ENCODE results near the gene GJA4.

Gene GJA4

DNA sequence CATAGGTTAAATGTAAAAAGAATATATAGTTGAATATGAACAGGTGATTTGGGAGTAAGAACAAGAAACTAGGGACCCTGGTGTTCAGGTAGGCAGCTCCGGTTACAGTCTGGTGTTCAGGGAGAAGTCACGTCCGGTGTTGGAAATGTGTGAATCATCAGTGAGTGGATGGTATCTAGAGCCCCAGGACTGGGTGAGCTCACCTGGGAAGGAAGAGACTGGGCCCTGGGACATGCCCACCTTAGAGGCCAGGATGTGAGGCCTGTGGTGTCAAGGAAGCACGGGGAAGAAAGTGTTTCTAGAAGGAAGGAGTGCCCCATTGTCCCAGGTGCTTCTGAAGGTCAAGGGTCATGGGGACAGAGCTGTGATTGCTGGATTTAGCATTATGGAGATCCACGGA, 13.3 kb upstream of the GJA4 start:
- Histone ChIP-seq H3K36me3 (ENCODE audit: low read depth) (peaks cover 25% of the 10 kb centered on the region), H3K4me1 (ENCODE audit: insufficient read depth, poor library complexity, severe bottlenecking) (peaks cover 32% of the 10 kb centered on the region), H3K9me3 (ENCODE audit: severe bottlenecking) (no peaks in the 10 kb centered on the region), H3K27ac (ENCODE audit: poor library complexity, severe bottlenecking) (peak overlapping the region; percentile 98), H3K27me3 (ENCODE audit: insufficient read depth, poor library complexity, severe bottlenecking) (no peaks in the 10 kb centered on the region), H3K4me3 (ENCODE audit: severe bottlenecking) (no peak overlapping the region)
- TF ChIP-seq, protein P1, sequence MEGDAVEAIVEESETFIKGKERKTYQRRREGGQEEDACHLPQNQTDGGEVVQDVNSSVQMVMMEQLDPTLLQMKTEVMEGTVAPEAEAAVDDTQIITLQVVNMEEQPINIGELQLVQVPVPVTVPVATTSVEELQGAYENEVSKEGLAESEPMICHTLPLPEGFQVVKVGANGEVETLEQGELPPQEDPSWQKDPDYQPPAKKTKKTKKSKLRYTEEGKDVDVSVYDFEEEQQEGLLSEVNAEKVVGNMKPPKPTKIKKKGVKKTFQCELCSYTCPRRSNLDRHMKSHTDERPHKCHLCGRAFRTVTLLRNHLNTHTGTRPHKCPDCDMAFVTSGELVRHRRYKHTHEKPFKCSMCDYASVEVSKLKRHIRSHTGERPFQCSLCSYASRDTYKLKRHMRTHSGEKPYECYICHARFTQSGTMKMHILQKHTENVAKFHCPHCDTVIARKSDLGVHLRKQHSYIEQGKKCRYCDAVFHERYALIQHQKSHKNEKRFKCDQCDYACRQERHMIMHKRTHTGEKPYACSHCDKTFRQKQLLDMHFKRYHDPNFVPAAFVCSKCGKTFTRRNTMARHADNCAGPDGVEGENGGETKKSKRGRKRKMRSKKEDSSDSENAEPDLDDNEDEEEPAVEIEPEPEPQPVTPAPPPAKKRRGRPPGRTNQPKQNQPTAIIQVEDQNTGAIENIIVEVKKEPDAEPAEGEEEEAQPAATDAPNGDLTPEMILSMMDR (IDR thresholded peaks at IDR 0.05; ENCODE audit: poor library complexity, severe bottlenecking), result no peak
- ATAC-seq (ENCODE audit: low read depth) (peak; percentile 80), DNase-seq (ENCODE audit: low spot score) (no peak)

DNA sequence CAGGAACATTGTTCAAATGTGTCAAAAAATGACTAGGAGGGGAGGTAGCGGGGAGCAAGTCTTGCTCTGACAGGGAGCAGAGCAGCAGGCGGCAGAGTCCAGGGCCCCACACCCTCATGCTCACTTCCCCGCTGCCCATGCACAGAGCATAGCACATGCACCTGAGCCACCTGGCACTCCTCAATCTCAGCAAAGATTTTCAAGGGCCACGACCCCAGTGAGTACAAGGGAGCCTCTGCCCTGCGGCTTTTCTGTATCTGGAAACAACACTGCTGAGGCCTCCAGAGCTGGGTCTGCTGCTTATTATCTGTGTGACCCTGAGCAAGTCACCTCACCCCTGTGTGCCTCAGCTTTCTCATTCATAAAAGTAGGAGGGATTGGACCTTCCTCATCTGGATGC, 12.8 kb upstream of the GJA4 start:
- H3K4me1 ChIP-seq (ENCODE audit: insufficient read depth, poor library complexity, severe bottlenecking), result peaks cover 32% of the 10 kb centered on the region
- TF ChIP-seq, protein P1 (IDR thresholded peaks at IDR 0.05; ENCODE audit: poor library complexity, severe bottlenecking), result no peak

DNA sequence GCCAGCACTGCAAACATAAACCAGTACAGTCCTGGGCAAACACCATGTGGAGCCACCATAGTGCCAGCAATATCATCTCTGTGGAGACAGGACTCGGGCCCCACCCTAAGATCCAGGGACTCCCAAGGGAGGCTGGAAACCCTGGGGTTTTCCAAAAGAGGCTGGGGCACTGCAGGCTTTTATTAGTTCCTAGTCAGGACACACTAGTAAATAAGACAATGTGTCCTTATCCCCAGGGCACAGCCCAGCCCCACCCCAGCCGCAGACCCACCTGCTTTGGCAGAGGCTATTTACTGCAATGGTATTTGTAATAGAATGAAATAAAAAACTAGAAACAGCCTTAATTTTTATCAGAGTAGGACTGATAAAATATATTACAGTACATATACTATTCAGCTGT, 12.3 kb upstream of the GJA4 start:
- H3K9me3 ChIP-seq (ENCODE audit: severe bottlenecking), result no peaks in the 10 kb centered on the region
- peak overlapping the region; percentile 98 for H3K27ac ChIP-seq (ENCODE audit: poor library complexity, severe bottlenecking)
- no peak for DNase-seq (ENCODE audit: low spot score)
- TF ChIP-seq, protein P1 (IDR thresholded peaks at IDR 0.05; ENCODE audit: poor library complexity, severe bottlenecking), result no peak
- ATAC-seq (ENCODE audit: low read depth), result no peak
- peaks cover 35% of the 10 kb centered on the region for H3K36me3 ChIP-seq (ENCODE audit: low read depth)
- peaks cover 32% of the 10 kb centered on the region for H3K4me1 ChIP-seq (ENCODE audit: insufficient read depth, poor library complexity, severe bottlenecking)
- peak overlapping the region; percentile 85 for H3K4me3 ChIP-seq (ENCODE audit: severe bottlenecking)
- H3K27me3 ChIP-seq (ENCODE audit: insufficient read depth, poor library complexity, severe bottlenecking), result no peaks in the 10 kb centered on the region

More for the DNA sequence above, 12.8 kb upstream of the GJA4 start:
- Histone ChIP-seq H3K36me3 (ENCODE audit: low read depth) (peaks cover 29% of the 10 kb centered on the region), H3K9me3 (ENCODE audit: severe bottlenecking) (no peaks in the 10 kb centered on the region), H3K27me3 (ENCODE audit: insufficient read depth, poor library complexity, severe bottlenecking) (no peaks in the 10 kb centered on the region), H3K27ac (ENCODE audit: poor library complexity, severe bottlenecking) (peak overlapping the region; percentile 98), H3K4me3 (ENCODE audit: severe bottlenecking) (no peak overlapping the region)
- DNase-seq (ENCODE audit: low spot score) (no peak), ATAC-seq (ENCODE audit: low read depth) (no peak)

DNA sequence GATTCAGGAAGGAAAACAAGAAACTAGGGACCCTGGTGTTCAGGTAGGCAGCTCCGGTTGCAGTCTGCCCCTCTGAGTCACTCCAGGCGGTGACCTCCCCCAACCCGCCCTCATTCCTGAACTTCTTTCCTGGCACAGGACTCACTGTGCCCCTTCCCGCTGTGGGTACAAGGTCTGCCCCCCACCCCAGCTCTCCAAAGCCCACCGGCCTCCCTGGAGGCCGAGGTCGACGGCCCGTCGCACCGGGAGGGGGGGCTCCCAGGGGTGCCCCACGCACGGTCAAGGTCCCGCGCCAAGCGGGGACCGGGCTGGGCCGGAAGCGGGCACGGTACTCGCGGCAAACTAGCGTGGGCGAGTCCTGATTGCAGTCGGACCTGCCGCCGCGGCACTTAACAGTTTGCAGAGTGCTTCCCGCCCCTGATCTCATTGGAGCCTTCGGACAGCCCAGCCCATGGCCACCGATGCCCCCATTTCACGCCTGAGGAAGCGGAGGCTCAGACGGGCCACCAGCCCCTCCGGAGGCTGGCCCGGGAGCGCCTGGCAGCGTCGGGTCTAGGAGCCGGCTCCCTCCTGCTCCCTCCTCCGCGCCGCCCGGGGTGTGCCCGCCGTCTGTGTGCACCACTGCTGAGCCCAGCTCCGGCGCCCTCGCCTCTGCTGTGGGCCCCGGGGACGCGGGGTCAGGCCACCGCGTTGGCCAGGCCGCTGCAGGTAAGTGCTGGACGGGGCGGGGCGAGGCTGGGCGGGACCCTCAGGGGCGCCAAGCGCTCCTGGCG, 11.5 kb upstream of the GJA4 start, which contains the start of gene GJB3:
Gene GJB3, plus strand, starts transcription at position 144 of the 773 bp plus-strand sequence. CDS start 3,549 bp downstream, outside the sequence.
- Histone ChIP-seq H3K4me1 (ENCODE audit: insufficient read depth, poor library complexity, severe bottlenecking) (peaks cover 32% of the 10 kb centered on the region), H3K36me3 (ENCODE audit: low read depth) (peaks cover 42% of the 10 kb centered on the region), H3K27ac (ENCODE audit: poor library complexity, severe bottlenecking) (peak within 1 kb of the TSS; percentile 98), H3K4me3 (ENCODE audit: severe bottlenecking) (peak within 1 kb of the TSS; percentile 85), H3K27me3 (ENCODE audit: insufficient read depth, poor library complexity, severe bottlenecking) (no peaks in the 10 kb centered on the region), H3K9me3 (ENCODE audit: severe bottlenecking) (no peaks in the 10 kb centered on the region)
- ATAC-seq (ENCODE audit: low read depth) (peak; percentile 53), DNase-seq (ENCODE audit: low spot score) (no peak)
- TF ChIP-seq, protein P1 (IDR thresholded peaks at IDR 0.05; ENCODE audit: poor library complexity, severe bottlenecking), result peak; percentile 46

All from RWPE2 (cell line).